Measurements from ENCODE around the gene INO80E. TPM values are rescaled to one million over a fixed set of nuclear protein-coding genes. Genes with fewer than 3 reads are reported as not detected.

The INO80E gene
- total RNA-seq, 1 experiment from 2014 or later = 94.1 TPM

DNA sequence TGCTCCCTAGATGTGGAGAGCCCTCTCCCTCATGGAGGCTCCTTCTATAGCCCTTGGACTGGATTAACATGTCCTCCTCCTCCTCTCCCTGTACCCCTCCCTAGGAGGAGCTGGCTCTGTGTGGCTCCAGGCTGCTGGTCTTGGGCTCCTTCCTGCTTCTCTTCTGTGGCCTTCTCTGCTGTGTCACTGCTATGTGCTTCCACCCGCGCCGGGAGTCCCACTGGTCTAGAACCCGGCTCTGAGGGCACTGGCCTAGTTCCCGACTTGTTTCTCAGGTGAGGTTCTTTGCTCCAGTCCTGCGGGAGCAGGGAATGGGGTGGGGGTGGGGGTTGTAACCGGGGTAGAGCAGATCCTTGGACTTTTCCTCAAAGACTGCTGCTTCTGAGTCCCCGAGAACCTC lies 24.7 kb upstream of the INO80E start:
- no peaks in the 10 kb centered on the region; the same call in 1 of the 2 replicates for H3K4me1 ChIP-seq (ENCODE audit: insufficient read depth, low read length)
- no peak for TF ChIP-seq CTCF (conservative IDR thresholded peaks at IDR 0.05)
- no peak for DNase-seq
- H2BK15ac ChIP-seq (ENCODE audit: low read depth, low read length) = no peak overlapping the region
- no CpG with 5 or more reads among the region's 8 CpGs for WGBS (ENCODE audit: extremely low coverage, insufficient read length, low lambda C conversion rate)
- no peaks in the 10 kb centered on the region for H4K20me1 ChIP-seq (ENCODE audit: control insufficient read depth, insufficient read depth, insufficient read length)
- H4K5ac ChIP-seq (ENCODE audit: insufficient read length, low read depth, low read length) = no peak overlapping the region
- H3K18ac ChIP-seq (ENCODE audit: insufficient read length, low read depth, low read length) = no peak overlapping the region
- no peak overlapping the region for H3K23ac ChIP-seq (ENCODE audit: insufficient read length, low read depth, low read length)
- peaks cover 35 to 46% (median 45%) of the 10 kb centered on the region in 3 experiments for H3K36me3 Mint-ChIP-seq (ENCODE audit: insufficient read depth in 1 of 3, low read depth in 3 of 3)
- no peak overlapping the region for H3K27ac Mint-ChIP-seq
- H3T11ph ChIP-seq (ENCODE audit: low read length) = no peak overlapping the region
- H3K27me3 ChIP-seq (ENCODE audit: insufficient read depth, low read length) = peaks cover 3% of the 10 kb centered on the region; the same call in 1 of the 2 replicates
- no peak overlapping the region for H3K9ac ChIP-seq (ENCODE audit: extremely low read depth, insufficient read length, low read length)
- H2AK5ac ChIP-seq (ENCODE audit: insufficient read length, low read length) = no peak overlapping the region
- H2BK5ac ChIP-seq (ENCODE audit: insufficient read length, low read length) = no peak overlapping the region
- H3K79me1 ChIP-seq (ENCODE audit: insufficient read depth, low read depth, low read length, poor library complexity, severe bottlenecking) = peaks cover 7% of the 10 kb centered on the region
- no peak overlapping the region for H3K4me2 ChIP-seq (ENCODE audit: insufficient read depth, insufficient read length, low read length)
- H3K56ac ChIP-seq (ENCODE audit: insufficient read length, low read depth, low read length) = no peak overlapping the region
- H3K9me3 Mint-ChIP-seq = peaks cover 14 to 16% of the 10 kb centered on the region in 2 experiments
- no peak overlapping the region for H3K4ac ChIP-seq (ENCODE audit: low read depth, low read length)
- H3K4me3 Mint-ChIP-seq = no peak overlapping the region
- H3K79me2 ChIP-seq (ENCODE audit: insufficient read depth, low read length) = peaks cover 5% of the 10 kb centered on the region; the same call in 1 of the 2 replicates
- no peak overlapping the region for H3K27ac ChIP-seq (ENCODE audit: insufficient read length, low read depth, low read length)
- no peak overlapping the region for H4K91ac ChIP-seq (ENCODE audit: insufficient read length, low read depth, low read length)
- peaks cover 17% of the 10 kb centered on the region in 2 experiments for H3K4me1 Mint-ChIP-seq
- no peak overlapping the region for H2BK120ac ChIP-seq (ENCODE audit: low read depth, low read length, poor library complexity, severe bottlenecking)
- H3K27me3 Mint-ChIP-seq (ENCODE audit: low read depth) = peaks cover 16% of the 10 kb centered on the region
- H3K14ac ChIP-seq (ENCODE audit: insufficient read depth, low read length) = no peak overlapping the region
- H2AFZ ChIP-seq (ENCODE audit: low read length) = no peak overlapping the region
- no peak overlapping the region for H2BK20ac ChIP-seq (ENCODE audit: low read depth, low read length, poor library complexity, severe bottlenecking)
- H3K23me2 ChIP-seq (ENCODE audit: insufficient read length, low read depth, low read length, poor library complexity, severe bottlenecking) = peaks cover 14% of the 10 kb centered on the region
- H3K9me3 ChIP-seq (ENCODE audit: control insufficient read depth, low read depth, low read length) = peaks cover 7% of the 10 kb centered on the region
- H2BK12ac ChIP-seq (ENCODE audit: insufficient read length, low read depth, low read length) = no peak overlapping the region
- no peak overlapping the region for H4K8ac ChIP-seq (replicated peaks; ENCODE audit: insufficient read length, low read depth, low read length)
